GF-D8 (cell line): ENCODE results near the gene KIF1B.

Experiments used
- DNase-seq: peaks from one replicate; lab custom pipeline; 2025; lab: John Stamatoyannopoulos, UW

KIF1B gene, protein sequence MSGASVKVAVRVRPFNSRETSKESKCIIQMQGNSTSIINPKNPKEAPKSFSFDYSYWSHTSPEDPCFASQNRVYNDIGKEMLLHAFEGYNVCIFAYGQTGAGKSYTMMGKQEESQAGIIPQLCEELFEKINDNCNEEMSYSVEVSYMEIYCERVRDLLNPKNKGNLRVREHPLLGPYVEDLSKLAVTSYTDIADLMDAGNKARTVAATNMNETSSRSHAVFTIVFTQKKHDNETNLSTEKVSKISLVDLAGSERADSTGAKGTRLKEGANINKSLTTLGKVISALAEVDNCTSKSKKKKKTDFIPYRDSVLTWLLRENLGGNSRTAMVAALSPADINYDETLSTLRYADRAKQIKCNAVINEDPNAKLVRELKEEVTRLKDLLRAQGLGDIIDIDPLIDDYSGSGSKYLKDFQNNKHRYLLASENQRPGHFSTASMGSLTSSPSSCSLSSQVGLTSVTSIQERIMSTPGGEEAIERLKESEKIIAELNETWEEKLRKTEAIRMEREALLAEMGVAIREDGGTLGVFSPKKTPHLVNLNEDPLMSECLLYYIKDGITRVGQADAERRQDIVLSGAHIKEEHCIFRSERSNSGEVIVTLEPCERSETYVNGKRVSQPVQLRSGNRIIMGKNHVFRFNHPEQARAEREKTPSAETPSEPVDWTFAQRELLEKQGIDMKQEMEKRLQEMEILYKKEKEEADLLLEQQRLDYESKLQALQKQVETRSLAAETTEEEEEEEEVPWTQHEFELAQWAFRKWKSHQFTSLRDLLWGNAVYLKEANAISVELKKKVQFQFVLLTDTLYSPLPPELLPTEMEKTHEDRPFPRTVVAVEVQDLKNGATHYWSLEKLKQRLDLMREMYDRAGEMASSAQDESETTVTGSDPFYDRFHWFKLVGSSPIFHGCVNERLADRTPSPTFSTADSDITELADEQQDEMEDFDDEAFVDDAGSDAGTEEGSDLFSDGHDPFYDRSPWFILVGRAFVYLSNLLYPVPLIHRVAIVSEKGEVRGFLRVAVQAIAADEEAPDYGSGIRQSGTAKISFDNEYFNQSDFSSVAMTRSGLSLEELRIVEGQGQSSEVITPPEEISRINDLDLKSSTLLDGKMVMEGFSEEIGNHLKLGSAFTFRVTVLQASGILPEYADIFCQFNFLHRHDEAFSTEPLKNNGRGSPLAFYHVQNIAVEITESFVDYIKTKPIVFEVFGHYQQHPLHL (N-terminal part only)

DNA sequence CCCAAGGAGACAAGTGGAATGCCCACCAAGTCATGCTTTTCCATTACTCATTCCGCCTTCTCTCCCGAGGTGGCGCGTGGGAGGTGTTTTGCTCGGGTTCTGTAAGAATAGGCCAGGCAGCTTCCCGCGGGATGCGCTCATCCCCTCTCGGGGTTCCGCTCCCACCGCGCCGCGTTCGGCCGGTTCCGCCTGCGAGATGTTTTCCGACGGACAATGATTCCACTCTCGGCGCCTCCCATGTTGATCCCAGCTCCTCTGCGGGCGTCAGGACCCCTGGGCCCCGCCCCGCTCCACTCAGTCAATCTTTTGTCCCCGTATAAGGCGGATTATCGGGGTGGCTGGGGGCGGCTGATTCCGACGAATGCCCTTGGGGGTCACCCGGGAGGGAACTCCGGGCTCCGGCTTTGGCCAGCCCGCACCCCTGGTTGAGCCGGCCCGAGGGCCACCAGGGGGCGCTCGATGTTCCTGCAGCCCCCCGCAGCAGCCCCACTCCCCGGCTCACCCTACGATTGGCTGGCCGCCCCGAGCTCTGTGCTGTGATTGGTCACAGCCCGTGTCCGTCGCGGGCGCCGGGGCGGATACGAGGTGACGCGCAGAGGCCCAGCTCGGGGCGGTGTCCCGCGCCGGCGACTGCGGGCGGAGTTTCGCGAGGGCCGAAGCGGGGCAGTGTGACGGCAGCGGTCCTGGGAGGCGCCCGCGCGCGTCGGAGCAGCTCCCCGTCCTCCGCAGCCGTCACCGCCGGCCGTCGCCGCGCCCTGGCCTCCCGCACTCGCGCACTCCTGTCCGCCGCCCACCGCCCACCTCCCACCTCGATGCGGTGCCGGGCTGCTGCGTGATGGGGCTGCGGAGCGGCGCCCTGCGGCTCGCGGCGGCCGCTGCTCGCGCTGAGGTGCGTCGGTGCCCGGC, at the start of gene KIF1B:
Gene KIF1B (plus strand): TSS at position 666 of the 906 bp plus-strand sequence. CDS start 21,759 bp downstream, outside the sequence.
- DNase-seq: peak; percentile 80

DNA sequence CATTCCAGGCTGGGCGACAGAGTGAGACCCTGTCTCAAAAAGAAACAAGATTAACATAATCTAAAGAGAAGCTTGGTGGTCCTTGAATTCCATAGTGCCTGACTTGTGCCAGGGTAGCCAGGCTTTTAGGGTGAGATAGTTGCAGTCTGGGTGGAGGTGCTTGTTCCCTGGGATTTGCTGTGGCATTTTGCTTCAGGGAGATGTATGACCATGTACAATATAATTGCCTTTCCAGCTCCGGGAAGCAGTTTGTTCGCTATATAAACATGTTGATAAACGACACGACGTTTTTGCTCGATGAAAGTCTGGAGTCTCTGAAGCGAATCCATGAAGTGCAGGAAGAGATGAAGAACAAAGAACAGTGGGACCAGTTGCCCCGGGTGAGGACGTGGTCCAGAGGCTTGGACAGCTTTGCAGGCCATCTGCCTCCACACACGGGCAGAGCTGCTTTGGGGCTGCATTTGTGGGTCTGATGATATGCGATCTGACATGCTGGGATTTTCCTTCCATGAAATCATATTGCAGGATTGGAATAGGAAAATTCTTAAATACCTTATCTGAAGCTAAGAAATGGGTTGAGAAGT, 49.4 kb upstream of the KIF1B start:
- DNase-seq: no peak

DNA sequence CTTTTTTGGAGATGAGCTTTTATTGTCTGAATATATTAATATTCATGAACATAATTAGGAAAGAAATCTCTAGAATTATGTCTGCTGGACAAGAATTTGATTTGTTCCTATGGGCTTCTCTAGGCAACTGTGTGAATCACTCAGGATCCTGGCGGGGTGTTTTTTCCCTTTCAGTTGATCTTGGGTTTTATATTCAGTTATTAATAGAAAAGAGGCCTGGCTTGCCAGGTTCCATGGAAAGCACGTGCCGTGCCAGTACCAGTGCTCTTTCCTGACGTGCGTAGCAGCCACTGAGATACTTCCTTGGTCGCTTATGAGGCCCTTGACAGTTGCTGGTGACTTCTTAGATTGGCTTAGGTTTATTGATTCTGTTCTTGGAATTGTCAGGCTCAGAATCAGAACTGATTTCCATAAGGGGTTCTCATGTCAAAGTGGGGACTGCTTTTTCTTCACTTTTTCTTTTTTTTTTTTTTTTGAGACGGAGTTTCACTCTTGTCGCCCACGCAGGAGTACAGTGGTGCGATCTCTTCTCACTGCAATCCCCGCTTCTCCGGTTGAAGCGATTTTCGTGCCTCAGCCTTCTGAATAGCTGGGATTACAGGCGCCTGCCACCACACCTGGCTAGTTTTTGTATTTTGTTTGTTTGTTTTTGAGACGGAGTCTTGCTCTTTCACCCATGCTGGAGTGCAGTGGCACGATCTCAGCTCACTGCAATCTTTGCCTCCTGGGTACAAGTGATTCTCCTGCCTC, 48.7 kb upstream of the KIF1B start:
- DNase-seq: no peak

DNA sequence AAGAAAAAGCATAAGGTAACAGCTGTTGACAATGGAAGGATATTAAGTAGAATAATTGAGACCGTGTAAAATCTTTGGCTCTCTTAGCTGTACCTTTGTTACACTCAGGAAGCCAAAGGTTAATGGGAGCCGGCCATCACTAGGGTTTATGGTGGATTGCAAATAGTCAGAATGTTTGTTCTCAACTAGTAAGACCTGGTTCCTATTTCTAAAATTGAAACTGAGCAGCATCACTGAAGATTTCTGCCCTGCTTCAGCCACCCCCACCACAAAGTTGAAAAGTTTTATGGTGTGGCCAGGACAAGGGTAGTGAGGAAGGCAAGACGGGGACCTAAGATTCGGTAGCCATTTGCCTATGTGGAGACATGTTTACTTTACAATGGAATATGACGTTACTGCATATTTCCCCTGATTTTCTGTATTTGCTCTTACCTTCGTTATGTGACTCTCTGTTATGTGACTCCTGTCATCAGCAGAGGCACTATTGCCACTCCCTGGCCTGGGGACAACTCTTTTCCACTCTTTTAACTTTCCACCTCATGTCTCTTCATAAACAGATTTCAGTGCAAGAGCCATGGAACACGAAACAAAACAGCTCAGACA, 41.4 kb upstream of the KIF1B start:
- no peak for DNase-seq

DNA sequence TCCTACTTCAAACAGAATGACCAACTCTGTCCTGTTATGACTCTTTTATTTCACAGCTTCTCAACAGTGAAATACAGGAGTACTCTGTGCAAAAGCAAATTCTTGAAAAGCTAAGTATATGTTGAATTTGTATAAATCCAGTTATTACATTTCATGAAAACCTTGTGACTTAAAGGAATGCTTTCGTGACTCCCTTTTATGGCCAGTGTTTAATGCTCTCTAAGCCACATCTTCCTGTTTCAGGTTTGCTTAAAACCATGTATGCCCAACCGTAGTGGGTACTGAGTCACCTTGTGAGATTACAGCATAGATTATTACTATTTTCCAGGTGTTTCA, 40.2 kb upstream of the KIF1B start:
- peak; percentile 6 for DNase-seq

DNA sequence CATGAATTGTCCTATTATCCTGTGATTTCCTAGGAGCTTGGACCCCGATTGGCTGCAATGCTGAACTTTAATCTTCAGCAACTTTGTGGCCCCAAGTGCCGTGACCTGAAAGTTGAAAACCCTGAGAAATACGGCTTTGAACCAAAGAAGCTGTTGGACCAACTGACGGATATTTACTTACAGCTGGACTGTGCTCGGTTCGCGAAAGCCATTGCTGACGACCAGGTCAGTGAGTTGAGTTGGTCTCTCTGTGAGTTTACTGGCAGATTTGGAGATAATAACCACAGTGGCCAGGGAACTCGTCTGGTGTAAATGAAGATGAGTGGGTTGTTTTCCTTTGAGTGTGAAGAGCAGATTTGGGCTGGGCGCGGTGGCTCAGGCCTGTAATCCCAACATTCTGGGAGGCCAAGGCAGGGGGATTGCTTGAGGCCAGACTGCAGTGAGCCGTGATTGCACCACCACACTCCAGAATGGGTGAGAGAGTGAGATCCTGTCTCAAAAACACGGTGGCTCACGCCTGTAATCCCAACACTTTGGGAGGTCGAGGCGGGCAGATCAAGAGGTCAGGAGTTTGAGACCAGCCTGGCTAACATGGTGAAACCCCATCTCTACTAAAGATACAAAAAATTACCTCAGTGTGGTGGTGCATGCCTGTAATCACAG, 39.1 kb upstream of the KIF1B start:
- DNase-seq: no peak

DNA sequence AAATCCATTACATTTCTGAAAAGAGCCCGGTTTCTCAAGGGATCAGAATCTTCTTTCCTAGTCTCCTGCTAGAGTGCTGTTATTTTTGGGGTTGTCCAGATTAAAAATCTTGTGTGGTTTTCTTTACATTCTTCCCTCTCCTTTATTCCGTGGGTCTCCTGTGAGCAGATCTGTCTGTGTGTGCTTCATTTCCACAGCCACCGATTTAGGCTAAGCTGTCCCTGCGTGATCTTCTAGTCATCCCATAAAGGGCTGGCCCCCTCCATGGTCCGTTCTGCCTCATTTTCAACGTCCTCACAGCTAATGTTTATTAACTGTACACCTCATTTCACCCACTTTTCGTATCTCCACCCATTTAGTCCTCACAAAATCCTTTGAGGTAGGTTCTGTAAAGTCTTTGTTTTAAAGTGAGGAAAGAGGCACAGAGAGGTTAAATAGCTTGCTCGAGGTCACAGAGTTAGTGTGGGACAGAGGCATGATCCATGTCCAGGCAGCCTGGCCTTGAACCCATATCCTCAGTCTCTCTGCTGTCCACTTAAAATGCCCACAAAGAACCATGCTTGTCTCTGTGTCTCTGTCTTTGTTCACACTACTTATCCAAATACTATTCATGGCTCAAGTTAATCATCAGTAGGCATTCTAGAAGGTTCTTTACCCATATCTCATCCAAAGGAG, 38.2 kb upstream of the KIF1B start:
- no peak for DNase-seq

DNA sequence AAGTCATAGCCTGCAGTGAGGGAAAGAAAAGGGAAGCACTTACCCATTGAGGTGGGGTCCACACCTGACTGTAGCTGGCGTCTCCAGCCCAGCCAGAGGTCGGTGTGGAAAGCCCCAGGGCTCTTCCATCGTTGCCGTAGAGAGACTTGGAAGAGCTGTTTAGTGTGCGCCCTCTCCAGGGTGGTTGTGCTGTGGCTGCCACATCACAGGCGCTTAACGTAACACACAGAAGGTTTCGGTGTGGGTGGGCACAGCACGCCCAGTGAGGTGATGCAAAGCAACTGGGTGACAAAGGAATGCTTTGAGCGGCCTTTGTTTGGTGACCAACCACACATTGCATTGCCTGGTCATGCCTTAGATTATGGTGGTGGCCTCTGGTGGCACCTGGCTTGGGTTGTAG, 36.8 kb upstream of the KIF1B start:
- no peak for DNase-seq

DNA sequence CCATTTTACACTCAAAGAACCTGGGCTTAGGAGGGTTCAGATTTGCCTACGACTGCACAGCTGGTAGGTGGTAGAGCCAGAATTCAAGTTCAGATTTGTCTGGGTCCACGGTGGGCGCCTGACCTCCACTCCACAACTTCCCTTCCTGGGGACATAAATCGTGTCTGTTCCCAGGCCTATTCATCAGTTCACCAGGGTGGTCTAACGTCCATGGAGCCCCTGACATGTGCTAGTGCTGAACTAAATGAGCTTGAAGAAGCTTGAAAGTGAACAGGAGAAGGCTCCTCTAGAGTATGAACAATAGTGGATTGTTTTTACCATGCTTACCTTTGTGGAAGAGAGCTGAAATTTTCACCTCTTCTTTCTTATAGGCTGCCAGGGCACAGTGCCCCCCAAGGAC, 32.5 kb upstream of the KIF1B start:
- DNase-seq: no peak

DNA sequence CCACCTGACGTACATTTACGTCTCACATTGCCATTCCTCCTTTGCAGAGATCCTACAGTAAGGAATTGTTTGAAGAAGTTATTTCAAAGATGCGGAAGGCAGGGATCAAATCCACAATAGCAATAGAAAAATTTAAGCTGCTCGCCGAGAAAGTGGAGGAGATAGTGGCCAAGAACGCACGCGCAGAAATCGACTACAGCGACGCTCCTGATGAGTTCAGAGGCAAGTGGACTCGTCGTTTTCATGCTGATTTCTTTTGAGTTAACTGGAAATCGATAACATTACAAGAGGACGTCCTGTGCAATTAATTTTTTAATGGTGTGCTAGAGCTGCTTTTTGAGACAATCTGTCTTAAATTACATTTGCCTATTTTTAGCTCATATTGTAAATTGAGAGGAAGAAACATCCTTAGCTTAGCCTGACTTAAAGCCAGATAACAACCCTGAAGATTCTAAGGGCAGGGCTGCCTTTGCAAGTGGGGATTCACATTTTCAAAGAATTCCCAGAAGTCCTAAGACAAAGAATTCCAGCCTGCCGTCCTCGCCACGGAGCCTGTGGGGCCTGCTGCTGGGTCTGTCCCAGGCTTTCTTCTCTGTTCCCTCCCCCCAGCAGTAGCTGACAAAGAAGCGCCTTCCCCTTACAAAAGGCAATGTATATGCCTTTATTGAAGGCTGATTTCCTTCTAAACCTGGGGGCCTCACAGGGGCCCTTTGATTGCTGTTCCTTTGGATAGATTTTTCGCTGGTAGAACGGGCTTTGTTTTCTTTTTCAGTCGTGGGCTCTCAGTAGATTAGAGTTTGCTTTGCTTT, 31.6 kb upstream of the KIF1B start:
- DNase-seq: no peak

DNA sequence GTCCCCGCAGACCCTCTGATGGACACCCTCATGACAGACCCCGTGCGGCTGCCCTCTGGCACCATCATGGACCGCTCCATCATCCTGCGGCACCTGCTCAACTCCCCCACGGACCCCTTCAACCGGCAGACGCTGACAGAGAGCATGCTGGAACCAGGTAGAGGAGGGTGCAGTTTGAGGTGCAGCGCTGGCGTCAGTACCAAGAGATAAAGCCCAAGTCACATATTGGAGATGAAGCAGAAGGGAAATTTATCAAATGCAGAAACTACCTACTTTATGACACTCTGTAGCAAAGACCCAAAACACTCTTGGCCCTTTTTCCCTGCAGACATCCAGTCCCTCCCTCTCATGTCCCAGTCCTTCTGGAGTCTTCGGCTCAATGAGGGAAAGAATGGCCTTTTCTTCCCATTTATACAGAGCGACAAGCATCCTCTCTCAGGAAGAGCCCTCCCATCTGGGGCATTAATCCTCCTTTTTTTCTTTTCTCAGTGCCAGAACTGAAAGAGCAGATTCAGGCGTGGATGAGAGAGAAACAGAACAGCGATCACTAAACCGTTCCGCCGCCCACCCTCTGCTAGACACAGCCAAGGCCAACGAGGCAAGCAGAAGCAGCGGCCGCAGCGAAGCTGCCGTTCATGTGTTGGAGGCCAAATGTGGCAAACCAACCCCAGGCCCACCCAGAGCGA, 30.8 kb upstream of the KIF1B start:
- no peak for DNase-seq

DNA sequence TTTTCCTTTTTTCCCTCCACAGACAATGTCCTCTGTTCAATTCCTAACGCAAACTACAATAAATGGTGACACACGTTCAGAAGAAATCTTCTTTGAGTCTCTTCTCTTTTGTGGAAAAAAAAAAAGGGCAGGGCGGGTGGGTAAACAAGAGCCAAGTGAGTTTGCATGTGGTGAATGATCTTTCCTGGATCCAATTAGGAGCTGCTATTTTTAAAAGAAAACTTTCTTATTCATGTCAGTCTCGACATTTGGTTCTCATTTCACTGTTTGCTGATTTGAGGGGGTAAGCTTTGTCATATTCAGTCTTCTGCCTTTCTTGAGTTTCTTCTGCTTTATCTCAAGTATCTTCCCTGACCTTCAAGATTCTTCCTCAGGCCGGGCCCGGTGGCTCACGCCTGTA, 29.2 kb upstream of the KIF1B start:
- DNase-seq: no peak

DNA sequence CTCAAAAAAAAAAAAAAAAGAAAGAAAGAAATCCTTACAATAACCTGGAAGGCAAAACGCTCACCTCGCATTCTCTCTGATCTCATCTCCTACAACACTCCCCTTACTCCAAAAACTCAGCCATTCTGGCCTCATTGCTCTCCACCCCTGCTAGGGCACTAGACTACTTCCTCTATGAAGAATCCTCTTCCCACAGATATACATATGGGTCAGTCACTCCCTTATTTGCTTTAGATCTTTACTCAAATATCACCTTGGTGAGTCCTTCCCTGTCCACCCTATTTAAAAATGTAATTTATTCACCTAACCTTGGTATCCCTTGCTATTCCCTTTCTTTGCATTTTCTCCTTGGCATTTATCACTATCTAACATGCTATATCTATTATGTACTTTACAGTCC, 24.6 kb upstream of the KIF1B start:
- no peak for DNase-seq

DNA sequence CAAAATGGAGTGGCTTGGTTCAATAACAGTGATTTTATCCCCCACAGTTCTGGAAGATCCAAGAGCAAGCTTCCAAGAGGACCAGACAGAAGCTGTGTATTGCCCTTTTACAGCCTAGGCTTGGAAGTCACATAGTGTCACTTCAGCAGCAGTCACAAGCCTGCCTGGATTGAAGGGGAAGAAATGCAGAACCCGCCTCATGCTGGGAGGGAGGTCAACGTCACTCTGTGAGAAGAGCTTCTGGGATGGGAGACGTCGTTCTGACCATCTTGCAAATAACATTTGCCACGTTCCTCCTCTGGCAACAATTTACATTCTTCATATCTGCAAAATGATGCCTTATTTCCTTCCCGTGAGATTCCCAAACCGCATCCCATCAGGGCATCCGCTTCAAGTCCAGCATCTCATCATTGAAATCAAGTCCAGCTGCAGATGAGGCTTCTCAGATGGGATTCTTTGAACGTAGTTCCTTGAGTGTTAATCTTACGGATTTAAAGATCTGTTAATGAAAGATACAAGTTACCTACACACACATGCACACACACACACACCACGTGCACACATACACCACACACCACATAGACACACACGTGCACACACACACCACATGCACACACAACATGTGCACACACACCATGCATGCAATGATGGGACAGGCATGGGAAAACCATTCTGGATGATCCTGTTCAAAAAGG, 23.9 kb upstream of the KIF1B start:
- DNase-seq: no peak

DNA sequence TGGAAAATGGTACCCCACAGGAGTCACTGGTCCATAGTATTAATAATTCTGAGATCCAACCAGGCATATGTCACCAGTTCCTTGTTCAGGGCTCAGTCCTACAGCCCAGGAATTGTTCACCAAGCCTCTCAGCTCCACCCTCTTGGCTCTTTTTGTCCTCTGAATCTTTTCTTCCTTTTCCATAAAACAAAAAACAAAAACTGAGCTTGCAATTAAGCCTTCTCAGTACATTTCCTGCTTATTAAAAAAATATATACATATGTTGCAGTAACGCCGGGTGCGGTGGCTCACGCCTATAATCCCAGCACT, 23.4 kb upstream of the KIF1B start:
- DNase-seq: no peak

DNA sequence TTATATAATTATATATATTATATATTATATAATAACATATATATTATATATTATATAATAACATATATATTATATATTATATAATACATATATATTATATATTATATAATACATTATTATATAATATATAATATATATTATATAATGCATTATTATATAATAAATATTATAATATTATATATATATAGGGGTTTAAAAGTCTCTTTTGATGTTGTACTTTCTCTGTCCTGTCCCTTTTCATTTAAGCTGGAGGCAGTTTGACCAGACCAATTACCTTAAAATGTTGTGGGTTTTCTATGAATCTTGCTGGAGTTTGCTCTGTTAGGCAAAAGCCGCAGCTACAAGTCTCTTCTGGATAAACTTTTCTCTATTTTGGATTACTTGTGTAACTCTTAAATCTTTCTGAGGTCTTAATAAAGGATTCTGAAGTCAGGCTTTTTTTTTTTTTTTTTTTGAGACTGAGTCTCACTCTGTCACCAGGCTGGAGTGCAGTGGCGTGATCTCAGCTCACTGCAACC, 22.2 kb upstream of the KIF1B start:
- no peak for DNase-seq

DNA sequence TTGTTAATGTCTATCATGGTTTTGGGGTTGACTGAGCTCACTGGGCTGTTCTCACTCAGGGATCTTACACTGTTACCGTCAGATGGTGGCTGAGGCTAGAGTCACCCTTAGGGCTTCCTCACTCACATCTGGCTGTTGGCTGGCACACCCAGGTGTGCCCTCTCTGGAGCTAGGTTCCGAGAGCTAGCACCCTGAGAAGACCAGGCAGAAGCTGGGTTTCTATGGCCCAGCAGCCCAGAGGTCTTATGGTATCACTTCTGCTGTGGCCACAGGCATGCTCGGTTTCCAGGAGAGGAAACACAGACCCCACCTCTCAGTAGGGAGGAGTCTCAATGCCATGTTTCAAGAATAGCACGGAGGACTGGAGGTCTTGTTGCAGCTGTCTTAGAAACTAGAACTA, 20.7 kb upstream of the KIF1B start:
- no peak for DNase-seq
